Progenitor cell of endocrine pancreas (in vitro differentiated cells): ENCODE results near the gene TSKU. TPM values are rescaled to one million over a fixed set of nuclear protein-coding genes. Genes with fewer than 3 reads are reported as not detected.
A peak's percentile ranks its signal among the peaks of the same experiment; 100 is the strongest.

Source experiments
- DNase-seq: peaks from one replicate; pipeline ENCODE4 v3.0.0; 2021; ENCODE audit warnings: low spot score; ENCODE audit not compliant: unreplicated experiment
- H3K27ac Mint-ChIP-seq: 2 replicates; pipeline ENCODE4 v1.8.0; 2021; ENCODE audit warnings: mild to moderate bottlenecking, moderate library complexity, mixed read lengths
- H3K27me3 Mint-ChIP-seq: 2 replicates; pipeline ENCODE4 v1.8.0; 2021; ENCODE audit warnings: mixed read lengths
- H3K36me3 Mint-ChIP-seq: 2 replicates; pipeline ENCODE4 v1.8.0; 2022; ENCODE audit warnings: mixed read lengths; ENCODE audit not compliant: insufficient read depth
- H3K4me1 Mint-ChIP-seq: 2 replicates; pipeline ENCODE4 v1.8.0; 2021; ENCODE audit warnings: low read depth, mixed read lengths
- H3K4me3 Mint-ChIP-seq: 2 replicates; pipeline ENCODE4 v1.8.0; 2021; ENCODE audit warnings: low read depth, mild to moderate bottlenecking, moderate library complexity, mixed read lengths
- H3K9me3 Mint-ChIP-seq: 2 replicates; pipeline ENCODE4 v1.8.0; 2021; ENCODE audit warnings: low read depth, mixed read lengths
- total RNA-seq: library from RNA; stranded (reverse); gene quantifications from 2 replicates; pipeline ENCODE4 v1.2.1, GENCODE V29; 2021
- TF ChIP-seq, protein P1 (sequence below): fragments of 200-600 bp; sonication (generic); IDR thresholded peaks from one replicate; pipeline ENCODE4 v1.5.0; 2021; ENCODE audit warnings: antibody characterized with exemption, mild to moderate bottlenecking; ENCODE audit not compliant: unreplicated experiment

The TSKU gene
- total RNA-seq, 1 donor from 2014 or later = 29.8 TPM

DNA sequence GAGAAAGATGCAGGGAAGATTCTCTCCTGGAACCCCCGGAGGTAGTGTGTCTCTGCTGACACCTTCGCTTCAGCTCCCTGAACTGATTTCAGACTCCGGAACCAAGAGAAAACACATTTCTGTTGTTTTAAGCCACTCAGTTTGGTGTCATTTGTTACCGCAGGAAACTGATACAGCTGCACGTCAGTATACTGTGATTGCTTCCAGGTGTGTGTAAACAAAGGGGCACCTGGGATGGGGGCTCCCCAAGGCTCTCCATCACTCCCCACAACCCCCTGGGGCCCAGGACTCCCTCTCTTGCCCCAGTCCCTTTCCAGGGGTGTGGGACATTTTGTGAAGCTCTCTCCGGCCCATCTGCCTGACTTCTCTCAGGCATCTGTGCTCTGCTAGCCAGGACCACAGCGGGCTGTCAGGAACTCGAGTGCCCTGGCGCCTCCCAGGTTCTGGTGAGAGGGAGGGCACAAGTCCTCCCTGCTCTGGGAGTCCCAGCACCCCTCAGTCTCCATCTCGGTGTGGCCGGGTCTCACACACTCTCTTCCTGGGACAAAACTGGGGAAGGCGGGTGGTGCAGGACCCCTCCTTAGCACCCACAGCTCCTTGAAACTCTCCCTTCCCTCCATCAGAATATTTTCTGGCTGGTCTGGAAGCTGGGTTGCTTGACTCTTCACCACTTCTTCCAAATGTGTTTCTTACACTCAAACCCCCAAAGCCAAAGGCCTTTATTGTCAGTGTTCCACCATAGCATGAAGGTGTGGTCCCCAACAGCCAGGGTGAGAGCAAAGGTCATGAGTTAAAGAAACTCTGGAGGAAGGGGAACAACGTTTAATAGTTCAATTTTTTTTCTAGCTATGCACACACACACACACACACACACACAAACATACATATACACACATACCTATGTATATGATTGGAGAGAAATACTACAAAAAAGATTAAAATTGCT is 35.0 kb upstream of the TSKU start:
- H3K4me3 Mint-ChIP-seq = no peak overlapping the region
- peaks cover 9% of the 10 kb centered on the region for H3K27me3 Mint-ChIP-seq
- peaks cover 11% of the 10 kb centered on the region for H3K4me1 Mint-ChIP-seq
- no peaks in the 10 kb centered on the region for H3K9me3 Mint-ChIP-seq
- H3K27ac Mint-ChIP-seq = peak overlapping the region; percentile 7
- TF ChIP-seq, protein P1, sequence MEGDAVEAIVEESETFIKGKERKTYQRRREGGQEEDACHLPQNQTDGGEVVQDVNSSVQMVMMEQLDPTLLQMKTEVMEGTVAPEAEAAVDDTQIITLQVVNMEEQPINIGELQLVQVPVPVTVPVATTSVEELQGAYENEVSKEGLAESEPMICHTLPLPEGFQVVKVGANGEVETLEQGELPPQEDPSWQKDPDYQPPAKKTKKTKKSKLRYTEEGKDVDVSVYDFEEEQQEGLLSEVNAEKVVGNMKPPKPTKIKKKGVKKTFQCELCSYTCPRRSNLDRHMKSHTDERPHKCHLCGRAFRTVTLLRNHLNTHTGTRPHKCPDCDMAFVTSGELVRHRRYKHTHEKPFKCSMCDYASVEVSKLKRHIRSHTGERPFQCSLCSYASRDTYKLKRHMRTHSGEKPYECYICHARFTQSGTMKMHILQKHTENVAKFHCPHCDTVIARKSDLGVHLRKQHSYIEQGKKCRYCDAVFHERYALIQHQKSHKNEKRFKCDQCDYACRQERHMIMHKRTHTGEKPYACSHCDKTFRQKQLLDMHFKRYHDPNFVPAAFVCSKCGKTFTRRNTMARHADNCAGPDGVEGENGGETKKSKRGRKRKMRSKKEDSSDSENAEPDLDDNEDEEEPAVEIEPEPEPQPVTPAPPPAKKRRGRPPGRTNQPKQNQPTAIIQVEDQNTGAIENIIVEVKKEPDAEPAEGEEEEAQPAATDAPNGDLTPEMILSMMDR = no peak
- no peaks in the 10 kb centered on the region for H3K36me3 Mint-ChIP-seq
- no peak for DNase-seq

DNA sequence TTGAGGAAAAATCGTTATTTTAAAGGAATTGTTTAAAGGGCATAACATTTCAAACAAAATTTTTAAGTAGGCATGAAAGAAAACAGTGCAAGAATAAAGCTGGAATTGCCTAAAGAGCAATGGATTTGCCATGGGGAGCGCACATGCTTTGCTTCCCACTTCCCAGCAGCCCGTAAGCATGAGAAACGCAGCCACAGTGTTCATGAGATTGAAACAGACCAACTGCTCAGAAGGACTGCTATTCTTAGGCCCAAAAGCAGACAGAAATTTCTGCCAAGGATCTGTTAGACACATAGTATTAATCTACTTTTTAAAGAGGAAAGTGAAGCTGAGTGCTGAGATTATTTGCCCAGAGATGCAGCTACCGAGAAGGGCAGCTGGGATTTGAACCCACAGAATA is 34.2 kb upstream of the TSKU start:
- no peak overlapping the region for H3K4me3 Mint-ChIP-seq
- H3K4me1 Mint-ChIP-seq = peaks cover 11% of the 10 kb centered on the region
- H3K27me3 Mint-ChIP-seq = peaks cover 9% of the 10 kb centered on the region
- no peaks in the 10 kb centered on the region for H3K36me3 Mint-ChIP-seq
- no peaks in the 10 kb centered on the region for H3K9me3 Mint-ChIP-seq
- TF ChIP-seq, protein P1 = no peak
- no peak overlapping the region for H3K27ac Mint-ChIP-seq
- no peak for DNase-seq

DNA sequence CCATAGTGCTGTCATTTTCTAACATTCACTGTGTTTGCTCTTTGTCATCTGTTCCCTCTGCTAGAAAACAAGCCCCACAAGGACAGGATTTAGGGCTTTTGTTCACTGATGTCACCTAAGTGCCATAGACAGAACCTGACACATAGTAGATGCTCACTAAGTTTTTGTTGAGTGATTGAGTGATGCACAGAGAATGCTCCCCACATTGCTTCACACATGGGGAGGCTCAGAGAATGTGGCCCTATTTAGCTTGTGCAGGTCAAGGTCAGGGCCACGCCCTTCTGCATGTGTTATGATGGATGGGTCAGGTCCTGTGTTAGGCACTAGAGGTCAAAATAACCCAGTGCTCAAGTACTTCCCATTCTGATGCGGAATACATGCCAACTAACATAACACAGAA is 33.1 kb upstream of the TSKU start:
- Mint-ChIP-seq H3K36me3 (no peaks in the 10 kb centered on the region), H3K4me1 (peaks cover 11% of the 10 kb centered on the region), H3K27ac (no peak overlapping the region), H3K4me3 (no peak overlapping the region), H3K27me3 (peaks cover 9% of the 10 kb centered on the region), H3K9me3 (no peaks in the 10 kb centered on the region)
- DNase-seq = no peak
- TF ChIP-seq, protein P1 = no peak

DNA sequence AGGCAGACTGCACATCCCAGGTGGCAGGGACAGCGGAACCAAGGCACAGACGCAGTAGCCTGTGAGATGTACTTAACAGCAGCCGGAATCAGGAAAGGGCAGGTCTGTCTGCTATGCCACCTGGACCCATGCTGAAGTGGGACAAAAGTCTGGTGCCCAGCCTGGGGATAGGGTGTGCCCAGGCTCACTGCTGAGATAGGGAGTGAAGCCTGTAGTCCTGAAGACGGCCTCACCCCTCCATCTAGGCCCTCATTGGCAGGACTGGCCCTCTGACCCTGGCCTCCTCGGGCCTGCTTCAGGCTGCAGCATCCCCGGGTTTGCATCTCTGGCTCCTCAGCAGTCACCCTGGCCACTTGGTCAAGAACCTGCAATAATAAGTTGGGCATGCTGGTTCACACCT is 32.4 kb upstream of the TSKU start:
- Mint-ChIP-seq H3K27me3 (peaks cover 9% of the 10 kb centered on the region), H3K4me1 (peaks cover 9% of the 10 kb centered on the region), H3K36me3 (no peaks in the 10 kb centered on the region), H3K27ac (no peak overlapping the region), H3K9me3 (no peaks in the 10 kb centered on the region), H3K4me3 (no peak overlapping the region)
- TF ChIP-seq, protein P1 = no peak
- DNase-seq = no peak

DNA sequence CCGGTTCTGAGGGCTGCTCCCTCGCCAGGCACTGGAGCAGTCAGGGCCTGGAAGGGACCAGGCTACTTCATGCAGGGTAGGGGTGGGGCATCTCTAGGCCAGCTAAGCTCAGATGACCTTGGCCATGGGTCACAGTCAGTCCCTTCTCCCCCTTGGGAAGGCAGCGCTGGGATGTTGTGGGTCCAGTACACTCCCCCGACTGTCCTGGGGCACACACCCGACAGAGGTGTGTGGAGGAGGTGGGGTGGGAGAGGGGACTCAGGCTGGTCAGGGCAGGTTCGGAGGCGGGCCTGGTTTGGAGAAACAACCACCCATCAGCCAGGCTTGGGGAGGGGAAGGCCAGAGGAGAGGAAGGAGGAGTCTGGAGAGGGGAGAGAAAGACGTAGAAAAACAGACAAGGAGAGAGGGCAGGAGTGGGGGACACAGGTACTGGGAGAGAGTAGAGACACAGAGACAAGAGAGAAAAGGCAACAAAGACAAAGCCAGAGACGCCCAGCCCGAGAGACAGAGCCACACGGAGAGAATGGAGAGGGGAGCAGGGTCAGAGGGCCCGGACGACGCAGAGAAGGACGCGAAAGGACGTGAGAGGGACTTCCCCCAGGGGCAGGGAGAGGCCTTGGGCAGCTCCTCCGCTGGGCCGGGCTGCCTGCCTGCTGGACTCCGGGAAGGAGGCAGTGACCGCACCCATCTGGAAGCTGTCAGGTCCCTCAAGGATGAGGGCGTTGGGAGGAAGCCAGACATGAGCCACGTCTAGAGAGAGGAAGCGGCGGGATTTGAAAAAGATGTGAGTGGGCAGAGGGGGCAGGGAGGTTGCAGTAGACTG is 30.6 kb upstream of the TSKU start:
- no peak overlapping the region for H3K27ac Mint-ChIP-seq
- H3K4me3 Mint-ChIP-seq = no peak overlapping the region
- no peaks in the 10 kb centered on the region for H3K9me3 Mint-ChIP-seq
- TF ChIP-seq, protein P1 = no peak
- H3K4me1 Mint-ChIP-seq = peaks cover 6% of the 10 kb centered on the region
- no peak for DNase-seq
- no peaks in the 10 kb centered on the region for H3K36me3 Mint-ChIP-seq
- peaks cover 9% of the 10 kb centered on the region for H3K27me3 Mint-ChIP-seq
